K562 (cell line): ENCODE measurements around the gene ILF3. TPM values are rescaled to one million over a fixed set of nuclear protein-coding genes. Genes with fewer than 3 reads are reported as not detected.

Experiments used
- ATF3 ChIP-seq, 2 experiments: fragments of 450-650 bp in 1 of 2; sonication (generic) in 1 of 2; formaldehyde crosslinking in 1 of 2; IDR thresholded peaks in 1 of 2; conservative IDR thresholded peaks in 1 of 2; 2 replicates each; pipeline versions ENCODE4 v1.6.1 to v1.8.1; 2016 to 2023; ENCODE audit warnings: mild to moderate bottlenecking in 2 of 2, moderate library complexity in 2 of 2, inconsistent platforms in 1 of 2, missing genetic modification reagents in 1 of 2
- ATF4 ChIP-seq: fragments of 450-650 bp; formaldehyde crosslinking; IDR thresholded peaks from 2 replicates; pipeline ENCODE4 v1.4.0; 2022; ENCODE audit warnings: mild to moderate bottlenecking, moderate library complexity
- CBFA2T3 ChIP-seq: fragments of 450-650 bp; IDR thresholded peaks from 2 replicates; pipeline ENCODE4 v1.6.1; 2017
- DPF2 ChIP-seq: fragments of 450-650 bp; IDR thresholded peaks from 2 replicates; pipeline ENCODE4 v1.6.1; 2016
- FOXK1 ChIP-seq: sonication (generic); formaldehyde crosslinking; IDR thresholded peaks from 2 replicates; pipeline ENCODE4 v1.8.0; 2022; ENCODE audit warnings: missing genetic modification reagents, mild to moderate bottlenecking, borderline replicate concordance
- GATAD2A ChIP-seq: fragments of 450-650 bp; IDR thresholded peaks from 2 replicates; pipeline ENCODE4 v1.6.1; 2017
- GTF2E2 ChIP-seq: fragments of 200-800 bp; sonication (Bioruptor generic); IDR thresholded peaks from 2 replicates; pipeline ENCODE4 v1.6.1; 2016; ENCODE audit warnings: missing genetic modification characterization, missing compliant biosample characterization
- HDAC2 ChIP-seq: fragments of 450-650 bp; IDR thresholded peaks from 2 replicates; pipeline ENCODE4 v1.6.1; 2016; ENCODE audit warnings: mild to moderate bottlenecking
- JUND ChIP-seq, 2 experiments: IDR thresholded peaks; 2 replicates in 1 of 2; 3 replicates in 1 of 2; pipeline ENCODE4 v1.6.1; 2011; ENCODE audit warnings: borderline replicate concordance in 2 of 2, low read depth in 2 of 2, low read length in 2 of 2, improper control_type of control experiment in 1 of 2, missing biosample characterization in 1 of 2, missing genetic modification characterization in 1 of 2, missing genetic modification reagents in 1 of 2
- KAT8 ChIP-seq: fragments of 450-650 bp; IDR thresholded peaks from 2 replicates; pipeline ENCODE4 v1.6.1; 2016; ENCODE audit warnings: low read depth, mild to moderate bottlenecking
- MTA2 ChIP-seq: fragments of 450-650 bp; IDR thresholded peaks from 2 replicates; pipeline ENCODE4 v1.6.1; 2016; ENCODE audit warnings: low read depth
- NR2C2 ChIP-seq, 2 experiments: fragments of 200-800 bp in 1 of 2; sonication (Bioruptor generic) in 1 of 2; sonication (generic) in 1 of 2; formaldehyde crosslinking in 1 of 2; IDR thresholded peaks; 2 replicates each; pipeline versions ENCODE4 v1.6.1 to v1.8.0; 2016 to 2022; ENCODE audit warnings: mild to moderate bottlenecking in 1 of 2, missing compliant biosample characterization in 1 of 2, missing genetic modification characterization in 1 of 2, missing genetic modification reagents in 1 of 2
- SOX6 ChIP-seq: fragments of 450-650 bp; IDR thresholded peaks from 2 replicates; pipeline ENCODE4 v1.6.1; 2014; ENCODE audit warnings: mild to moderate bottlenecking
- TCF3 ChIP-seq: sonication (generic); formaldehyde crosslinking; IDR thresholded peaks from 2 replicates; pipeline ENCODE4 v1.4.0; 2020; ENCODE audit warnings: mild to moderate bottlenecking, missing genetic modification reagents
- UBTF ChIP-seq, 2 experiments: IDR thresholded peaks; 2 replicates each; pipeline ENCODE4 v1.6.1; 2012; ENCODE audit warnings: improper control_type of control experiment in 2 of 2, low read depth in 2 of 2, low read length in 2 of 2, borderline replicate concordance in 1 of 2
- WHSC1 ChIP-seq: IDR thresholded peaks from one replicate; pipeline ENCODE4 v1.6.1; 2012; ENCODE audit warnings: low read length, control low read depth, inconsistent platforms
- ZNF224 ChIP-seq: sonication (generic); formaldehyde crosslinking; IDR thresholded peaks from 2 replicates; pipeline ENCODE4 v1.8.0; 2022; ENCODE audit warnings: mild to moderate bottlenecking, missing genetic modification reagents
- ZNF239 ChIP-seq: fragments of 250-450 bp; sonication (Bioruptor Pico); IDR thresholded peaks from 2 replicates; pipeline ENCODE4 v1.4.0; 2020; ENCODE audit warnings: mild to moderate bottlenecking
- ZNF384 ChIP-seq: IDR thresholded peaks from 2 replicates; pipeline ENCODE4 v1.6.1; 2012; ENCODE audit warnings: low read depth, low read length, improper control_type of control experiment
- ZNF592 ChIP-seq: fragments of 450-650 bp; IDR thresholded peaks from 2 replicates; pipeline ENCODE4 v1.6.1; 2017; ENCODE audit warnings: antibody characterized with exemption, mild to moderate bottlenecking
- ZNF780A ChIP-seq: fragments of 250-450 bp; sonication (Bioruptor Pico); IDR thresholded peaks from 2 replicates; pipeline ENCODE4 v1.5.0; 2021; ENCODE audit warnings: mild to moderate bottlenecking
- polyA plus RNA-seq, 8 experiments: library from polyadenylated mRNA; depleted of rRNA in 4 of 8; stranded (reverse) in 5 of 8; unstranded in 3 of 8; fragments of >200 nt; fragmentation: Nextera tagmentation in 2 of 8; fragmentation: Illumina TruSeq in 1 of 8; extraction: Ambion mirVana in 2 of 8; extraction: Trizol in 1 of 8; gene quantifications; 2 replicates each; pipeline versions ENCODE4 v1.2.1 to v1.2.3, GENCODE V29; 2011 to 2014; ENCODE audit warnings: inconsistent platforms in 1 of 8, missing spikeins in 1 of 8
- total RNA-seq, 7 experiments: library from RNA; depleted of rRNA in 6 of 7; stranded (reverse); fragments of >200 nt in 6 of 7; fragmentation: Illumina TruSeq in 2 of 7; extraction: Trizol in 2 of 7; gene quantifications; 2 replicates each; pipeline versions ENCODE4 v1.2.1 to v1.2.3, GENCODE V29; 2011 to 2021; ENCODE audit warnings: low replicate concordance in 1 of 7

The ILF3 gene
- total and polyA plus RNA-seq, 9 of the 15 experiments (the other 6 are each of a cell fraction or from before 2014, with no cell fraction given), result 26.0 to 453 (median 175) TPM

- TF ChIP-seq UBTF (IDR thresholded peaks at IDR 0.05; ENCODE audit: borderline replicate concordance in 1 of 2, low read depth in 2 of 2, low read length in 2 of 2) (no peak), FOXK1 (CRISPR knock-in tag) (no peak), KAT8 (no peak), DPF2 (peak; percentile 77), HDAC2 (no peak), GTF2E2 (tag) (no peak), NR2C2 (CRISPR knock-in tag; IDR thresholded peaks at IDR 0.05) (no peak), NR2C2 (tag; IDR thresholded peaks at IDR 0.05) (0 out of 2 replicates have a peak, but pooled peaks have one; percentile 19), ZNF592 (peak; percentile 78), CBFA2T3 (peak; percentile 57), ZNF239 (CRISPR knock-in tag) (no peak), ZNF224 (no peak), SOX6 (peak; percentile 65; the same call in 1 of the 2 replicates), ZNF780A (no peak), TCF3 (CRISPR knock-in tag) (peak; percentile 30; the same call in 1 of the 2 replicates), ATF4 (CRISPR knock-in tag) (0 out of 2 replicates have a peak, but pooled peaks have one; percentile 32), GATAD2A (no peak), JUND (IDR thresholded peaks at IDR 0.05; ENCODE audit: borderline replicate concordance, low read depth, low read length) (peak; percentile 37; the same call in 1 of the 2 replicates), JUND (tag; IDR thresholded peaks at IDR 0.05; ENCODE audit: borderline replicate concordance, low read depth, low read length) (peak; percentile 12; the same call in 1 of the 3 replicates), MTA2 (no peak), ATF3 (IDR thresholded peaks at IDR 0.05) (peak; percentile 60; the same call in 1 of the 2 replicates), ATF3 (CRISPR knock-in tag; conservative IDR thresholded peaks at IDR 0.05) (no peak), WHSC1 (no peak), ZNF384 (no peak)
Observed at GRCh38 chr19:10740798-10741197, 86.7 kb downstream of the ILF3 start (continued).
